Prostate gland (tissue), 2 donors: ENCODE measurements around the gene LYPD6B.

Source experiments
- CTCF ChIP-seq, 4 experiments: fragments of 200-600 bp in 2 of 4; fragments of 450-650 bp in 2 of 4; sonication (generic) in 2 of 4; IDR thresholded peaks; 1 replicate in 3 of 4; 2 replicates in 1 of 4; pipeline ENCODE4 v1.5.1; 2016 to 2019; ENCODE audit warnings: antibody characterized with exemption in 4 of 4, mild to moderate bottlenecking in 2 of 4, moderate library complexity in 2 of 4
- POLR2AphosphoS5 ChIP-seq: sonication (generic); formaldehyde crosslinking; IDR thresholded peaks from one replicate; pipeline ENCODE4 v1.6.1; 2017; ENCODE audit warnings: antibody characterized with exemption

DNA sequence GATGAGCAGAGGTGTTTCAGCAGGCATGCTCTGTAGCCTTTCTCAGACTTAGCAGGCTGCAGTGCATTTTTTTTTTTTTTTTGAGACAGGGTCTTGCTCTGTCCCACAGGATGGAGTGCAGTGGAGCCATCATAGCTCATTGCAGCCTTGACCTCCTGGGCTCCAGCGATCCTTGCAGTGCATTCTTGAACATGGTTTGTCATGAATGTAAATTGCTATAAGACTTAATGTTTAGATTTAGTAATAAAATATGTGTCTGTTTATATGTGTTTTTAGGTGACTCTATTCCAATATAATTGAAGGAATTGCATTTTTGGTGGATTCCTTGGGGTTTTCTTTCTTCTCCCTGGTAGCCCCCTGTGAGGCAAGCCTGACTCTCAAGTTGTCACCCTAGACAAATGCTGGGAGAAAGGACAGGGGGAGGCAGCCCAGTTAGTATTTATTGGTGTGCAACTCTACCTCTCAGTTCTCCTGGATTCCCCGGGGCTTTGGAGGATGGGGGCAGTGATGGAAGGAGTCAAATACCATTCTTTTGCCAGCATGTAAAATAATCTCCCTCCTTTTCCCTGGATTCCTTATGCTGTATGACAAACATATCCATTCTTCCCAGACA lies 22.7 kb downstream of the LYPD6B start:
- no peak for TF ChIP-seq CTCF (IDR thresholded peaks at IDR 0.05)
- TF ChIP-seq POLR2AphosphoS5 = no peak
